GM10248 (cell line): ENCODE measurements around the gene ADGRL1.

Experiments
- CTCF ChIA-PET: fragments of 300-600 bp; sonication (Branson Sonifier 250); formaldehyde crosslinking; extraction: SDS; loops from one replicate; lab custom pipeline; 2021; ENCODE audit warnings: antibody characterized with exemption; lab: Yijun Ruan, JAX
- POLR2A ChIA-PET: fragments of 350-650 bp; sonication (Branson Sonifier 250); formaldehyde crosslinking; extraction: SDS; loops from one replicate; lab custom pipeline; 2020; ENCODE audit warnings: antibody characterized with exemption; lab: Yijun Ruan, JAX
- DNase-seq: peaks from one replicate; pipeline ENCODE4 v3.0.0; 2012; ENCODE audit errors: extremely low spot score
- CTCF ChIP-seq: IDR thresholded peaks from 2 replicates; pipeline ENCODE4 v1.5.1; 2012; ENCODE audit warnings: mild to moderate bottlenecking, low read depth; ENCODE audit errors: extremely low read depth, missing control alignments, control extremely low read depth

The ADGRL1 gene

GRCh38 chr19:14118165-14119051 is 87.6 kb downstream of the ADGRL1 start:
- DNase-seq: no peak
- TF ChIP-seq CTCF: no peak
- ChIA-PET POLR2A (interaction anchor here (0.5 kb wide), 1 partner anchor 558 kb away, joined by 3 read pairs; no protein-coding TSS in a partner anchor), CTCF (interaction anchor here (0.8 to 6.6 kb wide), 5 partner anchors 15 to 238 kb away, joined by 3 to 50 read pairs (median 5); partner anchors contain the start of gene ASF1B)

- TF ChIP-seq CTCF: no peak
- ChIA-PET CTCF (interaction anchor here (0.8 to 6.6 kb wide), 4 partner anchors 15 to 231 kb away, joined by 3 to 50 read pairs (median 5); partner anchors contain the start of gene ASF1B), POLR2A (interaction anchor here (0.5 kb wide), 1 partner anchor 558 kb away, joined by 3 read pairs; no protein-coding TSS in a partner anchor)
- DNase-seq: peak; percentile 99
Measured at GRCh38 chr19:14117668-14118164, 88.3 kb downstream of the ADGRL1 start, which contains the start of gene PRKACA. PRKACA (minus strand) TSS chr19:14117762; CDS start chr19:14117547, 215 bp downstream.

GRCh38 chr19:14116918-14117578 is 88.9 kb downstream of the ADGRL1 start:
- POLR2A ChIA-PET: no interaction called here
- CTCF ChIA-PET: interaction anchor here (1.2 to 6.6 kb wide), 5 partner anchors 14 to 232 kb away, joined by 3 to 50 read pairs (median 14); partner anchors contain the start of genes ASF1B and MISP3
- DNase-seq: no peak
- no peak for TF ChIP-seq CTCF

GRCh38 chr19:14116525-14116917 is 89.4 kb downstream of the ADGRL1 start:
- no peak for DNase-seq
- POLR2A ChIA-PET: no interaction called here
- CTCF ChIA-PET: interaction anchor here (1.2 to 6.6 kb wide), 7 partner anchors 10 to 235 kb away, joined by 4 to 50 read pairs (median 18); partner anchors contain the start of genes ASF1B and MISP3
- no peak for TF ChIP-seq CTCF

GRCh38 chr19:14115756-14116155 is 90.2 kb downstream of the ADGRL1 start:
- POLR2A ChIA-PET: no interaction called here

More at GRCh38 chr19:14115756-14116155, 90.2 kb downstream of the ADGRL1 start:
- DNase-seq: no peak
- no peak for TF ChIP-seq CTCF
- CTCF ChIA-PET: interaction anchor here (0.9 to 6.6 kb wide), 17 partner anchors 8 to 240 kb away, joined by 3 to 50 read pairs (median 5); partner anchors contain the start of genes ASF1B, IL27RA and MISP3
